A673 (cell line): Measurements from ENCODE around the gene SYAP1. TPM values are rescaled to one million over a fixed set of nuclear protein-coding genes. Genes with fewer than 3 reads are reported as not detected.
A peak's percentile ranks its signal among the peaks of the same experiment; 100 is the strongest.

Experiments
- BruUV-seq: library from RNA; stranded (reverse); fragments of 400-500 nt; replicated peaks from 2 replicates; lab custom pipeline; 2021; lab: Mats Ljungman, UMichigan
- CTCF ChIA-PET: fragments of 300-600 bp; sonication (Branson Sonifier 250); formaldehyde crosslinking; loops from one replicate; lab custom pipeline; 2022; ENCODE audit warnings: antibody characterized with exemption; lab: Charles Lee
- POLR2A ChIA-PET: fragments of 300-600 bp; sonication (Branson Sonifier 250); formaldehyde crosslinking; loops from one replicate; lab custom pipeline; 2022; ENCODE audit warnings: antibody characterized with exemption; ENCODE audit not compliant: low non-redundant PET; lab: Charles Lee
- DNase-seq: peaks from one replicate; pipeline ENCODE4 v3.0.0-alpha.2; 2015; ENCODE audit warnings: low spot score
- H3K27ac ChIP-seq: fragments of 200-600 bp; sonication (generic); 2 replicates; pipeline ENCODE4 v1.5.1; 2016; ENCODE audit warnings: mixed run types, low read depth, mild to moderate bottlenecking, mixed read lengths, antibody characterized with exemption, low read length; ENCODE audit not compliant: poor library complexity, severe bottlenecking
- H3K27me3 ChIP-seq: fragments of 200-600 bp; sonication (generic); replicated peaks from 2 replicates; pipeline ENCODE4 v1.6.1; 2017; ENCODE audit warnings: mixed run types, low read depth, mild to moderate bottlenecking, mixed read lengths, antibody characterized with exemption, low read length; ENCODE audit not compliant: insufficient read depth, poor library complexity
- H3K36me3 ChIP-seq: fragments of 200-600 bp; sonication (generic); 2 replicates; pipeline ENCODE4 v1.6.1; 2016; ENCODE audit warnings: mixed run types, mild to moderate bottlenecking, mixed read lengths, antibody characterized with exemption, low read length; ENCODE audit not compliant: insufficient read depth, poor library complexity, severe bottlenecking
- H3K4me1 ChIP-seq: fragments of 200-600 bp; sonication (generic); 2 replicates; pipeline ENCODE4 v1.6.1; 2017; ENCODE audit warnings: mixed run types, mild to moderate bottlenecking, mixed read lengths, antibody characterized with exemption, low read length; ENCODE audit not compliant: insufficient read depth, poor library complexity, severe bottlenecking
- H3K4me3 ChIP-seq: fragments of 200-600 bp; sonication (generic); 2 replicates; pipeline ENCODE4 v1.5.1; 2016; ENCODE audit warnings: low read depth, mixed run types, mild to moderate bottlenecking, mixed read lengths, low read length; ENCODE audit not compliant: poor library complexity, severe bottlenecking
- H3K9me3 ChIP-seq: fragments of 200-600 bp; sonication (generic); 2 replicates; pipeline ENCODE4 v1.6.1; 2016; ENCODE audit warnings: mixed run types, low read depth, mild to moderate bottlenecking, mixed read lengths, antibody characterized with exemption, low read length; ENCODE audit not compliant: poor library complexity, severe bottlenecking
- EZH2 ChIP-seq: fragments of 200-600 bp; sonication (generic); IDR thresholded peaks from 2 replicates; pipeline ENCODE4 v1.6.1; 2017; ENCODE audit warnings: borderline replicate concordance, low read depth, mild to moderate bottlenecking, mixed read lengths, antibody characterized with exemption, low read length; ENCODE audit not compliant: poor library complexity, severe bottlenecking
- intact Hi-C: fragments of 100-400 bp; cut with micrococcal nuclease; formaldehyde crosslinking; loops from one replicate; pipeline ENCODE4 v1.10.0; 2022; ENCODE audit not compliant: unreplicated experiment
- total RNA-seq: library from RNA; stranded (reverse); gene quantifications from 2 replicates; pipeline ENCODE4 v1.2.3, GENCODE V29; 2021
- TF ChIP-seq, protein P1 (sequence below): fragments of 300-800, 200-600 bp; sonication (generic); conservative IDR thresholded peaks from 2 replicates; pipeline ENCODE4 v1.5.1; 2017; ENCODE audit warnings: low read depth, mild to moderate bottlenecking, antibody characterized with exemption, low read length, moderate library complexity, mixed read lengths

The SYAP1 gene
- total RNA-seq, 1 experiment from 2014 or later, result 41.8 TPM

DNA sequence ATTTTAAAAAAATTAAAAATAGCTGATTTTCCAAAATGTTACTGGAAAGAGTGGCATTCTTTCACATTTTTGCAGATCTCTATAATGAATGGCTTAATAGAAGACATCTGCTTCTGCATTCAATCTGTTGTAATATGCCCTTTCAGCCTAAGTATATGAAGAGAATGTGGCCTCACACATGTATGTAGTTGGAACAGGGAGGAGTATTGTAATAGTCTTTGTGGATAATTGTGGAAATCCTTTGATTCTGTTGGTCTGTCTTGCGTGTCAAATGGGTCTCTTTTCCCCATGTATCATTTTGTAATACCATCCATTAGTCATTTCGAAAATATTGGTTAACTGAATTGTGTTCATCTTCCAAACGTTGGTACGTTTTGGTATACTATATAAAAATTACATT lies 78.4 kb downstream of the SYAP1 start:
- intact Hi-C loops, result no loop called here
- H3K27me3 ChIP-seq, result no peaks in the 10 kb centered on the region
- H3K9me3 ChIP-seq, result no peaks in the 10 kb centered on the region
- CTCF ChIA-PET, result no interaction called here
- no TSS peak for BruUV-seq
- no peak for DNase-seq
- H3K36me3 ChIP-seq, result no peaks in the 10 kb centered on the region
- H3K27ac ChIP-seq, result no peak overlapping the region
- H3K4me1 ChIP-seq, result no peaks in the 10 kb centered on the region
- POLR2A ChIA-PET, result interaction anchor here (0.7 kb wide), 1 partner anchor 1120 kb away, joined by 4 read pairs; no protein-coding TSS in a partner anchor
- TF ChIP-seq, protein P1, sequence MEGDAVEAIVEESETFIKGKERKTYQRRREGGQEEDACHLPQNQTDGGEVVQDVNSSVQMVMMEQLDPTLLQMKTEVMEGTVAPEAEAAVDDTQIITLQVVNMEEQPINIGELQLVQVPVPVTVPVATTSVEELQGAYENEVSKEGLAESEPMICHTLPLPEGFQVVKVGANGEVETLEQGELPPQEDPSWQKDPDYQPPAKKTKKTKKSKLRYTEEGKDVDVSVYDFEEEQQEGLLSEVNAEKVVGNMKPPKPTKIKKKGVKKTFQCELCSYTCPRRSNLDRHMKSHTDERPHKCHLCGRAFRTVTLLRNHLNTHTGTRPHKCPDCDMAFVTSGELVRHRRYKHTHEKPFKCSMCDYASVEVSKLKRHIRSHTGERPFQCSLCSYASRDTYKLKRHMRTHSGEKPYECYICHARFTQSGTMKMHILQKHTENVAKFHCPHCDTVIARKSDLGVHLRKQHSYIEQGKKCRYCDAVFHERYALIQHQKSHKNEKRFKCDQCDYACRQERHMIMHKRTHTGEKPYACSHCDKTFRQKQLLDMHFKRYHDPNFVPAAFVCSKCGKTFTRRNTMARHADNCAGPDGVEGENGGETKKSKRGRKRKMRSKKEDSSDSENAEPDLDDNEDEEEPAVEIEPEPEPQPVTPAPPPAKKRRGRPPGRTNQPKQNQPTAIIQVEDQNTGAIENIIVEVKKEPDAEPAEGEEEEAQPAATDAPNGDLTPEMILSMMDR, result no peak
- no peak for TF ChIP-seq EZH2
- H3K4me3 ChIP-seq, result no peak overlapping the region

DNA sequence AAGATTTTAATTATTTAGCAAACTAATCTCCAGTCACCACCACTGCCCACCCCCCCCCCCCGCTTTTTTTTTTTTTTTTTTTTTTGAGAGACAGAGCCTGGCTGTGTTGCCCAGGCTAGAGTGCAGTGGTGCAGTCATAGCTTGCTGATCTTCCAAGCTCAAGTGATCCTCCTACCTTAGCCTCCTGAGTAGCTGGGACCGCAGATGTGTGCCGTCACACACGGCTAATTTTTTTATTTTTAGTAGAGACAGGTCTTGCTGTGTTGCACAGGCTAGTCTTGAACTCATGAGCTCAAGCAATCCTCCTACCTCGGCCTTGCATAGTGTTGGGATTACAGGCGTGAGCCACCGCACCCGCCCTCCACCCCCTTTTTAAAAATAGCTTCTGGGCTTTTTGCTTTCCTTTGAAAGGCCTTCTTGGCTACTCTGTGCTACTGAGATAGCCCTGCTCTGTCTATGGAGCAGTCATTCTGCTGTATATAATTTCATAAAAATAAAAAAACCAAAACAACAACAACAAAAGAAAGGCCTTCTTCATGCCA lies 85.6 kb downstream of the SYAP1 start:
- DNase-seq, result no peak
- intact Hi-C loops, result no loop called here
- no peak for TF ChIP-seq EZH2
- TF ChIP-seq, protein P1, result no peak
- Histone ChIP-seq H3K4me3 (no peak overlapping the region), H3K36me3 (no peaks in the 10 kb centered on the region), H3K27me3 (no peaks in the 10 kb centered on the region), H3K9me3 (no peaks in the 10 kb centered on the region), H3K27ac (no peak overlapping the region), H3K4me1 (no peaks in the 10 kb centered on the region)
- CTCF ChIA-PET, result no interaction called here
- no TSS peak for BruUV-seq
- POLR2A ChIA-PET, result interaction anchor here (0.7 kb wide), 1 partner anchor 198 kb away, joined by 3 read pairs; no protein-coding TSS in a partner anchor

DNA sequence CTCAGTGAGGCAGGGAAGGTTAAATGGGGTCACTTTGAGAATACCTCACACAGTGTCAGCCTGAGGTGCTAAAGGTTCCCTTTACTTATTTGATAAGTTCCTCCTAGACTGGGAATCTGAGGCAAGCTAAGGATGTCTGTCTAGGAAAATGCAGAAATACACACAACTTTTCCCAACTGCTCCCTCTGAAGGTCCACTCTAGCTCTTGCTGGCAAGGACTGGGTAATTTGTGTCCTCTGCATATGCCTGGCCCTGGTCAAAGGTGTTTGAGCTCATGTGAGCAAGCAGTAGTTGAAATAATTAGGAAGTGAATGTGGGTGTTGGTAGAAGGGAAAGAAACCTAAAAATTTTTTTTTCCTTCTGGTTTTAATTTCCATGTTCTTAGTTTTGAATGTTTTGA lies 88.1 kb downstream of the SYAP1 start:
- H3K4me1 ChIP-seq, result no peaks in the 10 kb centered on the region
- no peak overlapping the region for H3K4me3 ChIP-seq
- ChIA-PET POLR2A (no interaction called here), CTCF (no interaction called here)
- no peak overlapping the region for H3K27ac ChIP-seq
- BruUV-seq, result no TSS peak
- no peaks in the 10 kb centered on the region for H3K27me3 ChIP-seq
- no peaks in the 10 kb centered on the region for H3K36me3 ChIP-seq
- no peaks in the 10 kb centered on the region for H3K9me3 ChIP-seq
- no peak for DNase-seq
- TF ChIP-seq, protein P1, result 0 out of 2 replicates have a peak, but pooled peaks have one; percentile 36
- TF ChIP-seq EZH2, result no peak
- intact Hi-C loops, result no loop called here
